ENCODE measurements around the gene SLC18A3. TPM values are rescaled to one million over a fixed set of nuclear protein-coding genes. Genes with fewer than 3 reads are reported as not detected.

The SLC18A3 gene
- total RNA-seq, 1 experiment from 2014 or later, result not detected

DNA sequence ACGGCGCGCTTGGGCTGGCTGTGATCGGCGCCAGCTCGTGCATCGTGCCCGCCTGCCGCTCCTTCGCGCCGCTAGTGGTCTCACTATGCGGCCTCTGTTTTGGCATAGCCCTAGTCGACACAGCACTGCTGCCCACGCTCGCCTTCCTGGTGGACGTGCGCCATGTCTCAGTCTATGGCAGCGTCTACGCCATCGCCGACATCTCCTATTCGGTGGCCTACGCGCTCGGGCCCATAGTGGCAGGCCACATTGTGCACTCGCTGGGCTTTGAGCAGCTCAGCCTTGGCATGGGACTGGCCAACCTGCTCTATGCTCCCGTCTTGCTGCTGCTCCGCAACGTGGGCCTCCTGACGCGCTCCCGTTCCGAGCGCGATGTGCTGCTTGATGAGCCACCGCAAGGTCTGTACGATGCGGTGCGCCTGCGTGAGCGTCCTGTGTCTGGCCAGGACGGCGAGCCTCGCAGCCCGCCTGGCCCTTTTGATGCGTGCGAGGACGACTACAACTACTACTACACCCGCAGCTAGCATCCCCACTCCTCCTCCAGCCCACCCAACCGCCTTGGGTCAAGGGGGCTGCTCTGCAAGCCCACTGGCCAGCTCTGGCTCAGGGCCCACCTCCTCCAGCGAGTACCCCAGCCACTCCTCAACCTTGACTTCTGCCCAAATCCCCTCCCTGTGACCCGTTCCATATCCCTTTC lies 1.9 kb downstream of the SLC18A3 start:
- no peak for DNase-seq (ENCODE audit: low read depth)

DNA sequence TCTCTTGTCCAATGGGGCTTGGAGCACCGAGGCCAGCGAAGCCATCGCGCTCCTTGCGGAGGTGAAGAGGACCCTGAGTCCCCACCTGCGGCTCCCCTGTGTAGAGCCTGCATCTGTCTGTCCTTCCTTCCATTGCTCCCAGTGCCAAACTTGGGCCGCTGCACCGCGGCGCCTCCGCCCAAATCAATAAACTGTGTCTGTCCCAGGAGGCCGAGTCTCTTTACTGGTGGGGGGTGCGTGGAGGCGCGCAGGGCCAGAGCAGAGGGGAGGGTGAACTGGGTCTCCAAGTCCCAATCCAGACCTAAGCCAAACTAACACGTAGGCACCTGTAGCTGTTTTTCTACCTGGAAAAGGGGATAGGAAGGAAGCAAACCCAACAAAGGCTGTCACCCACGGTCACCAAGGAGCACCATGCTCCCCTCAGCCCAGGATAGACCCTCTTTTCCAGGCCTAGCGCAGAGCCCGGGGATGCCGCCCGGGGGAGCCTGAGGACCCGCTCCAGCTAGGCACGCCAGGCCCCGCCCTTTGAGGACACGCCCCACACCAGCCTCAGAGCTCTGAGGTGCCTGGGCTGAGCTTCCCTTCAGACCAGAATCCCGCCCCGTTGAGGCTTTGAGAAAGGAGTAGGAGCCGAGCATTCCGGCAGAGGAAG lies 2.5 kb downstream of the SLC18A3 start:
- DNase-seq (ENCODE audit: low read depth), result peak; percentile 46

DNA sequence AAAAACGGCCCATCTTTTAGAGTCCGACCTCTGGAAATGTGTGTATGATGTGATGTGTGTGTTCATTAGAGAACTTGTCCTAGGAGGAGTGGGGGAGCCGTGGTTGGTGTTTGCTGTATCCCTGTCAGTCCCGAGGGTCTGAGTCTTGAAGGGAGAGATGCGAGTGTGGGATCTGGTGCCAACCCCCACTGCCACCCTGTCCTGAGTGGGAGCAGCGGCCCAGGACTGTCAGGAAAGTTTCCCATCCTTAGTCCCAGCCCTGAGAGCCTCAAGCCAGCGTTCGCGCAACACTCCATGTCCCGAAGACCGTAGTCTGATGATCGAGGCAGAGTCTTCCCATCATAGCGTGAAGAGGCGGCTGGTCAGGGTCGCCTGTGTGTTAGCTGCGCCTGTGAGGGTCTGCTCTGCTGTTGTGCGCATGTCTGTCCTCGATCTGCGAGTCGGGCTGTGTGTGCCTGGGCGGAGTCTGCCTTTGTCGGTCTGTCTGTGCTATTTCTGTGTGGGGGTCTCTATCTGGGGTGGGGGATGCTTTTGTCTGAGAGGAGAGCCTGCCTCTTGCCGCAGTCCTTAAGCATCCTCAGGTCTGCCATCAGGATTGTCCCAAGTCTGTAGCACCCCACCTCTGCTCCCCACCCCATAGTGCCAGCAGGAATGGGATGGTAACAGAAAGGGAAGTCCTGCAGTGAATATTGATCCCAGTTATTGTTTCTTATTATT lies 3.2 kb downstream of the SLC18A3 start:
- no peak for DNase-seq (ENCODE audit: low read depth)

DNA sequence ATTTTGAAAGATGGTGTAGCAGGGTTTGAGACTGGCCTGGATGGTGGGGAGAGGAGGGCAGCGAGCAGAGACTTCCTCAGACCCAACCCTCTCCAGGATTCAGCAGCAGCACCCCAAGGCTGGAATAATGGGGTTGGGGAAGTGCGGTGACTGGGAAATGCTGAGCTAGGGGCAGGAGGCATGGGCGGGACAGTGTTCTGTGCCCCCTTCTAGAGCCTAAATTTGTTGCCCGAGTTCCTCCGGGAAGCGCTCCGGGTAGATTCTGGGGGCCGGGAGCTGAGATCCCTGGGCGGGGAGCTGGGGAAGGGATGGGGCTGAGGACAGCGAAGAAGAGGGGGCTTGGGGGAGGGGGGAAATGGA lies 3.8 kb downstream of the SLC18A3 start, which contains the start of gene CHAT:
TSS of gene CHAT (plus strand) at position 156 of the 360 bp plus-strand sequence. CDS start at position 309, 153 bp downstream.
- no peak for DNase-seq (ENCODE audit: low read depth)

GRCh38 chr10:49614242-49615198 lies 4.4 kb downstream of the SLC18A3 start:
- no peak for DNase-seq (ENCODE audit: low read depth)

- no peak for DNase-seq (ENCODE audit: low read depth)
Observed at GRCh38 chr10:49615213-49615612, 5.1 kb downstream of the SLC18A3 start.

GRCh38 chr10:49615721-49616120 lies 5.6 kb downstream of the SLC18A3 start:
- no peak for DNase-seq (ENCODE audit: low read depth)

- no peak for DNase-seq (ENCODE audit: low read depth)
Observed at GRCh38 chr10:49616421-49617101, 6.5 kb downstream of the SLC18A3 start.

- no peak for DNase-seq (ENCODE audit: low read depth)
Observed at GRCh38 chr10:49617121-49618020, 7.3 kb downstream of the SLC18A3 start.

DNA sequence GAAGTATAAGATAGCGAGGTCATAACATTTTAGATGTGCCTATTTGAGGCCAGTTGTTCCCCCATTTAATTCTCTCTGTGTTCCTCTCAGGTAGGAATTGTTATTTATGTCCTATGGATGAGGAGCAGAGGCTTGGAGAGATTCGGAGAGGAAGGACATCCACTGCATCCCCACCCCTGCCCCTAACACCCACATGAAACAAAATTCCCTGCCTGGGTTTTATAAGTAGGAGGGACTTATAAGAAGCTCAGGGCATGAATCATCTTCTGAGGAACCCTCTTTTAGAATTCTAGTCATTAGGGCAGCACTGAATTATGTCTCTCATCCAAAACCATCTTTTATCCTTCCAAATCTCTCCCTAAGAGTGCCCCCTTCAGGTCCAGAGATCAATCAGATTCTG lies 8.7 kb downstream of the SLC18A3 start:
- no peak for DNase-seq (ENCODE audit: low read depth)

DNA sequence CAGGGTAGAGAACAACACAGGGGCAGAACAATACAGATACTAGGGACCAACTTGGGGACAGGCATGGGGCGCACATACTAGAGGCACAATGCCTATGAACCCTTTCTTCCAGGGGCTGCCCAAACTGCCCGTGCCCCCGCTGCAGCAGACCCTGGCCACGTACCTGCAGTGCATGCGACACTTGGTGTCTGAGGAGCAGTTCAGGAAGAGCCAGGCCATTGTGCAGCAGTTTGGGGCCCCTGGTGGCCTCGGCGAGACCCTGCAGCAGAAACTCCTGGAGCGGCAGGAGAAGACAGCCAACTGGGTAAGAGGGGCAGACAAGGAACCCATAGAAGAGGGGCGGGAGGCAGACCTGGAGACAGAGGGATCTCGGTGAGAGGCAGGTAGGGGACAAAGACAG lies 9.5 kb downstream of the SLC18A3 start:
- DNase-seq (ENCODE audit: low read depth), result no peak

GRCh38 chr10:49620286-49620810 lies 10.2 kb downstream of the SLC18A3 start:
- DNase-seq (ENCODE audit: low read depth), result no peak

DNA sequence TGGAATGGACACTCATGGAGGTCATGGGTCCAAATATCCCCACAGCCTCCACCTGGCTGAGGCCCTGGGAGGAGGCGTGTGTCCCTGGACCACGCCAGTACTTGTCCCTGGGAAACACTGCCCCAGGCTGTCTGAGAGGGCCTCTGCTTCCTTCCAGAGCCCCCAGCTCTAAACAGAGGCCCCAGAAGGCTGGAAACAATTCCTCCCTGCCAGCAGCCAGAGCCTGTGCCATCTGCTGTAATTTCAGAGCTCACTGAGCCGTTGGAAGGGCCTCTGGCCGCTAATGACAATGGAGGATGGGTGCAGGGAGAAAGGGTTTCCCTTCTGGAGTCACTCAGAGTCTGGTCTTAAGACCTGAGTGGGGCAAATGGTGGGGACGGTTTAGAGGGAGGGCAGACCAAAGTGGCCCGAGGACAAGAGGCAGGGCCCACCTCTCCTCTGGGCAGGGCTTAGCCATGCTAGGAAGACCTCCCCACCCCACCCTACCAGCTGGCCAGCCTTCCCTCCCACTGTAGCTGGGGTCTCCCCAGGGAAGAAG lies 10.8 kb downstream of the SLC18A3 start:
- DNase-seq (ENCODE audit: low read depth), result no peak

GRCh38 chr10:49621561-49621960 lies 11.5 kb downstream of the SLC18A3 start:
- no peak for DNase-seq (ENCODE audit: low read depth)

GRCh38 chr10:49622426-49623425 lies 12.6 kb downstream of the SLC18A3 start:
- no peak for DNase-seq (ENCODE audit: low read depth)

GRCh38 chr10:49624629-49625028 lies 14.5 kb downstream of the SLC18A3 start:
- DNase-seq (ENCODE audit: low read depth), result no peak

- DNase-seq (ENCODE audit: low read depth), result no peak
Observed at GRCh38 chr10:49625411-49625810, 15.3 kb downstream of the SLC18A3 start.

- DNase-seq (ENCODE audit: low read depth), result no peak
Observed at GRCh38 chr10:49627038-49627437, 16.9 kb downstream of the SLC18A3 start.

Measured in Daoy (cell line).